ENCODE data around the gene CDH23. TPM values are rescaled to one million over a fixed set of nuclear protein-coding genes. Genes with fewer than 3 reads are reported as not detected.
A peak's percentile ranks its signal among the peaks of the same experiment; 100 is the strongest.

The CDH23 gene
- polyA plus RNA-seq, 2 of the 4 experiments (the other 2 are of a cell fraction), result 1.1 to 2.3 TPM

DNA sequence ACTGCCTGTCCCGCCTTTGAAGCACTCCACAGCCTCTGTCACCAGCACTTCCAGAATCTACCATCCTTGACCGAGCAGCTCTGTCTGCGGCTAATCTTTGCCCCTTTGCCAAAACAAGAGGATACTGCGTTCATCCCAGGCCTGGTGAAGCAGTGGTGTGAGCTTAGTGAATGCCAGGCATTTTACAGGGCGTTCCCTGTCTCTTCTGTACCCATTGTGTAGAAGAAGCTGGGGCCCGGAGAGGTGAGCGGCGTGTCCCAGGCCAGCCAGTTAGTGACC lies 261.7 kb downstream of the CDH23 start (continued):
- TF ChIP-seq, protein P1, sequence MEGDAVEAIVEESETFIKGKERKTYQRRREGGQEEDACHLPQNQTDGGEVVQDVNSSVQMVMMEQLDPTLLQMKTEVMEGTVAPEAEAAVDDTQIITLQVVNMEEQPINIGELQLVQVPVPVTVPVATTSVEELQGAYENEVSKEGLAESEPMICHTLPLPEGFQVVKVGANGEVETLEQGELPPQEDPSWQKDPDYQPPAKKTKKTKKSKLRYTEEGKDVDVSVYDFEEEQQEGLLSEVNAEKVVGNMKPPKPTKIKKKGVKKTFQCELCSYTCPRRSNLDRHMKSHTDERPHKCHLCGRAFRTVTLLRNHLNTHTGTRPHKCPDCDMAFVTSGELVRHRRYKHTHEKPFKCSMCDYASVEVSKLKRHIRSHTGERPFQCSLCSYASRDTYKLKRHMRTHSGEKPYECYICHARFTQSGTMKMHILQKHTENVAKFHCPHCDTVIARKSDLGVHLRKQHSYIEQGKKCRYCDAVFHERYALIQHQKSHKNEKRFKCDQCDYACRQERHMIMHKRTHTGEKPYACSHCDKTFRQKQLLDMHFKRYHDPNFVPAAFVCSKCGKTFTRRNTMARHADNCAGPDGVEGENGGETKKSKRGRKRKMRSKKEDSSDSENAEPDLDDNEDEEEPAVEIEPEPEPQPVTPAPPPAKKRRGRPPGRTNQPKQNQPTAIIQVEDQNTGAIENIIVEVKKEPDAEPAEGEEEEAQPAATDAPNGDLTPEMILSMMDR (IDR thresholded peaks at IDR 0.05), result no peak
- no peak for TF ChIP-seq ZNF302 (CRISPR knock-in tag; IDR thresholded peaks at IDR 0.05)
- no peak for TF ChIP-seq CHD2 (IDR thresholded peaks at IDR 0.05; ENCODE audit: low read length, partially characterized antibody)
- TF ChIP-seq HOXB5 (CRISPR knock-in tag; IDR thresholded peaks at IDR 0.05), result no peak
- no peak for TF ChIP-seq KDM5A (IDR thresholded peaks at IDR 0.05)
- no peak for TF ChIP-seq JUN (IDR thresholded peaks at IDR 0.05)

DNA sequence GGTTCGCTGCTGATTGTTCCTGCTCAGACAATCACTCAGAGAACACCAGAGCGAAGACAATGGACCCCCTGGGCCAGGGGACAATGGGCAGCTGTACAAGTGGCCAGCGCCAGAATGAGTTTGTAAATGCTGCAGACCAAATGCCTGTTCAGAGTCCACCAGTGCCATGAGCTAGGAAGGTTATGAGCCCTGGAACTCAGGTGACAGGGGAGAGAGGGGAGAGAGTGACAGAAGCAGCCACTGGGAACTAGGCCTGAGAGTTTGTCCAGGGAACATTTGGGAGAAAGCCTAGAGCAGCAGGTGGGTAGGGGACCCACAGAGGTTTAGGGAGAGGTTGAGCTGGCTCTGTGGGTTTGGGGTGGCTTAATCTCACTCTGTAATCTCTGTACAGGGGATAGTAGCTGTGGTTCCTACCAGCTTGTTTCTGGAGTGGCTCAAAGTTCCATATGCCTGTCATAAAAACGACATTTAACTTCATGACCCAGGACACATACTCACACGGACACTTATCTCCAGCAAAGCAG lies 262.5 kb downstream of the CDH23 start:
- TF ChIP-seq JUNB (IDR thresholded peaks at IDR 0.05) (no peak), ZNF302 (CRISPR knock-in tag; IDR thresholded peaks at IDR 0.05) (no peak), RNF2 (IDR thresholded peaks at IDR 0.05; ENCODE audit: borderline replicate concordance, low read depth) (no peak), JUN (IDR thresholded peaks at IDR 0.05) (no peak), HEYL (CRISPR knock-in tag; IDR thresholded peaks at IDR 0.05) (no peak), EHF (CRISPR knock-in tag; IDR thresholded peaks at IDR 0.05) (no peak), ESRRA (IDR thresholded peaks at IDR 0.05; ENCODE audit: borderline replicate concordance, low read length) (no peak), HOXA7 (CRISPR knock-in tag; IDR thresholded peaks at IDR 0.05) (no peak), KDM1A (IDR thresholded peaks at IDR 0.05; ENCODE audit: low read depth) (no peak), RCOR1 (IDR thresholded peaks at IDR 0.05; ENCODE audit: low read depth, low read length) (no peak), SREBF2 (IDR thresholded peaks at IDR 0.05) (no peak)
- TF ChIP-seq, protein P2, sequence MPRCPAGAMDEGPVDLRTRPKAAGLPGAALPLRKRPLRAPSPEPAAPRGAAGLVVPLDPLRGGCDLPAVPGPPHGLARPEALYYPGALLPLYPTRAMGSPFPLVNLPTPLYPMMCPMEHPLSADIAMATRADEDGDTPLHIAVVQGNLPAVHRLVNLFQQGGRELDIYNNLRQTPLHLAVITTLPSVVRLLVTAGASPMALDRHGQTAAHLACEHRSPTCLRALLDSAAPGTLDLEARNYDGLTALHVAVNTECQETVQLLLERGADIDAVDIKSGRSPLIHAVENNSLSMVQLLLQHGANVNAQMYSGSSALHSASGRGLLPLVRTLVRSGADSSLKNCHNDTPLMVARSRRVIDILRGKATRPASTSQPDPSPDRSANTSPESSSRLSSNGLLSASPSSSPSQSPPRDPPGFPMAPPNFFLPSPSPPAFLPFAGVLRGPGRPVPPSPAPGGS (IDR thresholded peaks at IDR 0.05), result no peak
- TF ChIP-seq, protein P3, sequence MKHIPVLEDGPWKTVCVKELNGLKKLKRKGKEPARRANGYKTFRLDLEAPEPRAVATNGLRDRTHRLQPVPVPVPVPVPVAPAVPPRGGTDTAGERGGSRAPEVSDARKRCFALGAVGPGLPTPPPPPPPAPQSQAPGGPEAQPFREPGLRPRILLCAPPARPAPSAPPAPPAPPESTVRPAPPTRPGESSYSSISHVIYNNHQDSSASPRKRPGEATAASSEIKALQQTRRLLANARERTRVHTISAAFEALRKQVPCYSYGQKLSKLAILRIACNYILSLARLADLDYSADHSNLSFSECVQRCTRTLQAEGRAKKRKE (CRISPR knock-in tag; IDR thresholded peaks at IDR 0.05; ENCODE audit: low read depth), result no peak
- ChIA-PET CTCF (interaction anchor here (0.9 to 1.5 kb wide), 7 partner anchors 19 to 341 kb away, joined by 3 to 5 read pairs (median 3); no protein-coding TSS in a partner anchor), POLR2A (no interaction called here)
- no peak for DNase-seq (ENCODE audit: low read depth in 1 of 2, low spot score in 1 of 2)
- 68% methylated on average over 5 of the region's 5 CpGs for WGBS (ENCODE audit: missing lambda C conversion rate)
- Histone ChIP-seq H3K9me3 (no peaks in the 10 kb centered on the region), H3K4me2 (no peak overlapping the region), H3K4me3 (no peak overlapping the region), H3K27ac (no peak overlapping the region), H3K4me1 (peaks cover 10% of the 10 kb centered on the region)
- ATAC-seq, result no peak
- FAIRE-seq, result no peak

DNA sequence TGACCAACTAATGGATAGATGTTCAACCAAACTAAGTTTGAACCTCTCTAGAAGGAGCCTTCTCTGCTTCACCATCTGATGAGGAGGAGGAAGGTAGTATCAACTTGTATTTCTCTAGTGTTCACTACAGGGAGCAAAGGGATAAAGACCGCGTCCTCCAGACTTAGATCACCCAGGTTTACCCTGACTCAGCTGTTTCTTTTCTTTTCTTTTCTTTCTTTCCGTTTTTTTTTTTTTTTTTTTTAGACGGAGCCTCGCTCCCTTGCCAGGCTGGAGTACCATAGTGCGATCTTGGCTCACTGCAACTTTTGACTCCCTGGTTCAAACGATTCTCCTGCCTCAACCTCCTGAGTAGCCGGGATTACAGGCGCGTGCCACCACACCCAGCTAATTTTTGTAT lies 263.0 kb downstream of the CDH23 start:
- TF ChIP-seq MAFK (IDR thresholded peaks at IDR 0.05; ENCODE audit: partially characterized antibody) (peak; percentile 80), KDM5A (IDR thresholded peaks at IDR 0.05) (no peak)
- TF ChIP-seq, protein P4, sequence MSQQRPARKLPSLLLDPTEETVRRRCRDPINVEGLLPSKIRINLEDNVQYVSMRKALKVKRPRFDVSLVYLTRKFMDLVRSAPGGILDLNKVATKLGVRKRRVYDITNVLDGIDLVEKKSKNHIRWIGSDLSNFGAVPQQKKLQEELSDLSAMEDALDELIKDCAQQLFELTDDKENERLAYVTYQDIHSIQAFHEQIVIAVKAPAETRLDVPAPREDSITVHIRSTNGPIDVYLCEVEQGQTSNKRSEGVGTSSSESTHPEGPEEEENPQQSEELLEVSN (IDR thresholded peaks at IDR 0.05; ENCODE audit: borderline replicate concordance, low read depth), result no peak
- Histone ChIP-seq H3K4me1 (peaks cover 10% of the 10 kb centered on the region), H3K4me3 (no peak overlapping the region), H3K27ac (no peak overlapping the region), H3K4me2 (no peak overlapping the region), H3K9me3 (no peaks in the 10 kb centered on the region)
- no peak for DNase-seq (ENCODE audit: low read depth in 1 of 2, low spot score in 1 of 2)
- no peak for ATAC-seq
- ChIA-PET POLR2A (no interaction called here), CTCF (interaction anchor here (1.0 to 1.4 kb wide), 4 partner anchors 18 to 336 kb away, joined by 3 to 4 read pairs (median 3); no protein-coding TSS in a partner anchor)
- WGBS (ENCODE audit: missing lambda C conversion rate), result 76% methylated on average over 10 of the region's 10 CpGs
- FAIRE-seq, result no peak

Data from A549 (cell line).